Measurements from ENCODE around the gene CCDC102A.
"Not testable (repeated sequence)": the region's sequence is repeated elsewhere in the genome, so short reads cannot be mapped to it uniquely, and the experiment has no call there.

Gene CCDC102A

DNA sequence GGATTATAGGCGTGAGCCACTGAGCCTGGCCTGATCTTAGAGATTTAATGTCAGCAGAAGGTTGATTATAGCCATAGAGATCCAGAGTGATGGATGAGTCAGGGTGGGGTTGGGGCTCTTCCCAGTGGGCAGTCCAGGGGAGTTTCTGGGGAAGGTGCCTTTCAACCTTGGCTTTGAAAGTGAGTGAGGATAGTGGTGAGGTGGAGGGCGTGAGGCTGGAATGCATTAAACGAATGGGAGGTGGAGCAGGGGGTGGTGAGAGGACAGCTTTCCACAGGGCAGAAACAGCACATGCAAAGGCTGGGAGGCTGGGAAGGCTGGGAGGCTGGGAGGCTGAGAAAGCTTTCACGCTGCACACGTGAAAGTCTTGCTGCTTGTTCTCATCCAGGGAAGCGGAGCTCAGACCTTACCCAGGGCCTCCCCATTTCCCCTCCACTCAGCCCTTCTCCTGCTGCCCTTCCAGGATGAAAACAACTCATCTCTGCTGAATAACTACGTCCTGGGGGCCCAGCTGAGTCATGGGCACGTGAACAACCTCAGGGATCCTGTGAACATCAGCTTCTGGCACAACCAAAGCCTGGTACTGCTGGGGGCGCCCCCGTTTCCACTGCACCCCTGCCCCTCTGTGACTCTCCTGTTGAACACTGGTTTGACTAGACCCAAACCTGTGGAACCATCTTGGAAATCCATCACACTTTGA is 28.4 kb upstream of the CCDC102A start:
- DNase-seq: peak; percentile 33

DNA sequence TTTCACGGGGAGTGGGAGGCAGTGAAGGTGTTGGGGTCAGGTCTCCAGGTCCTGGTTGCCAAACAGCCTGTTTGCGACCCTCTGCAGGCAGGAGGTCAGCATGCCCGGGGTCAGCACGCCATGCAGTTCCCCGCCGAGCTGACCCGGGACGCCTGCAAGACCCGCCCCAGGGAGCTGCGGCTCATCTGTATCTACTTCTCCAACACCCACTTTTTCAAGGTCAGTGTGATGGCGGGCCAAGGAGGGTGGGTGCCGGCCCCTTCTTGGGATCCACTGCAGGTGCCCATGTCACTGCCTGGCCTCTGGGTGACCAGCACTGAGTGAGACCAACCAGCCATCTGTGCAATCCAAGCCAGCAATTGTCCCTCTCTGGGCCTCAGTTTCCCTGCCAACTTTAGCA is 27.4 kb upstream of the CCDC102A start:
- no peak for DNase-seq

DNA sequence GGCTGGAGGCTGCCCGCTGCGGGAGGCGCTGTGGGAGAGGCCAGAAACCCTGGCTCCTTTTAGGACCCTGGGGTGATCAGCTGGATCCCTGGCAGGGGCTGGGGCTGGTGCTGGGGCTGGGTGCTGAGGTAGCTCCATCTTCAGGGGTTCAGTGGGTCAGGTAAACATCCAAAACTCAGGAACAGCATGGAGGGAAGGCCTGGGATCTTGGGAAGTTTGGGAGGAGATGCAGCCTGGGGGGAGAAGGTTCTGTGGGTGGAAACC is 27.0 kb upstream of the CCDC102A start:
- no peak for DNase-seq

DNA sequence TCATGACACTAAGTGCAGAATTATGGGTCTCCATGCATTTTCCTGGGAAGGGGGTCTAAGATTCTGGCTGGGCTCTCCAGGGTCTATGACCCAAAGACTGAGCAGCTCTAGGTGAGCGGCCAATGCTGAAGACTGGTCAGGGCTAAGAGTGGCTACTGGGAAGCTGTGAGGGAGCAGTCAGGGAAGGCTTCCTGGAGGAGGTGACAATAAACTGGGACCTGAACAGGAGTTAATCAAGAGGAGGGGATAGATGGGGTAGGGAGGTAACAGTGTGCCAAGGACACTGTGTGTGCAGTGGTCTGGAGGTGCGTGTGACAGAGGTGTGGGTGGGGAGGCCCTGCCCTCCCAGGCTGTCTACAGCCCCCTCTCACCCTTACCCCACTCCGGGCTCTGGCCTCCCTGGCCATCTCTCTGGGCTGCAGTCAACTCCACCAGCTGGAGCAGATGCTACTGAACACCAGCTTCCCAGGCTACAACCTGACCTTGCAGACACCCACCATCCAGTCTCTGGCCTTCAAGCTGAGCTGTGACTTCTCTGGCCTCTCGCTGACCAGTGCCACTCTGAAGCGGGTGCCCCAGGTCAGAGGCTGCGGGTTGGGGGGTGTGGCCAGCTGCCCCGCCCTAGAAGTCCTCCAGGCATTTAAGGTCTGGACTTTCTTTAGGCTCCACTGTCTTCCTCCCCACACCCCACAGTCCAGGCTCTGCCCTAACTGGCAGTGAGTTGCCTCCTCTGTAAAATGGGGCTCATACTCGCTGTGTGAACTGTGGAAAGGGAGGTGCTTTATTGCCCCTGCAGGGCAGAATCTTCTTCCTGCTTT is 26.5 kb upstream of the CCDC102A start:
- DNase-seq: no peak

DNA sequence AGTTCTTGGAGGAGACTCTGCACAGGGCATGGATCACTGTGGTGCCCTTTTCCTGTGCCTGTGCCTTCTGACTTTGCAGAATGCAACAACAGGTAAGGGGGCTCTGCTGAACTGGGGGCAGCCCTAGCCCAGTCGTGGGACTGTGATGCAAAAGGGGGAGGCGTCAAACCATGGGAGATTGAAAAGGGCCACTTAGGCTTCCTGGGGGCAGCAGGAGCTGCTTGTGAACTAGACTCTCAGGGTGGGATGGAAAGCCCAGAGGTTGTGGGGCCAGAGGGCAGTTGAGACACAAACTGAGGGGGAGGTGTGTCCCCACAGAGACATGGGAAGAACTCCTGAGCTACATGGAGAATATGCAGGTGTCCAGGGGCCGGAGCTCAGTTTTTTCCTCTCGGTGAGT is 25.7 kb upstream of the CCDC102A start:
- no peak for DNase-seq

DNA sequence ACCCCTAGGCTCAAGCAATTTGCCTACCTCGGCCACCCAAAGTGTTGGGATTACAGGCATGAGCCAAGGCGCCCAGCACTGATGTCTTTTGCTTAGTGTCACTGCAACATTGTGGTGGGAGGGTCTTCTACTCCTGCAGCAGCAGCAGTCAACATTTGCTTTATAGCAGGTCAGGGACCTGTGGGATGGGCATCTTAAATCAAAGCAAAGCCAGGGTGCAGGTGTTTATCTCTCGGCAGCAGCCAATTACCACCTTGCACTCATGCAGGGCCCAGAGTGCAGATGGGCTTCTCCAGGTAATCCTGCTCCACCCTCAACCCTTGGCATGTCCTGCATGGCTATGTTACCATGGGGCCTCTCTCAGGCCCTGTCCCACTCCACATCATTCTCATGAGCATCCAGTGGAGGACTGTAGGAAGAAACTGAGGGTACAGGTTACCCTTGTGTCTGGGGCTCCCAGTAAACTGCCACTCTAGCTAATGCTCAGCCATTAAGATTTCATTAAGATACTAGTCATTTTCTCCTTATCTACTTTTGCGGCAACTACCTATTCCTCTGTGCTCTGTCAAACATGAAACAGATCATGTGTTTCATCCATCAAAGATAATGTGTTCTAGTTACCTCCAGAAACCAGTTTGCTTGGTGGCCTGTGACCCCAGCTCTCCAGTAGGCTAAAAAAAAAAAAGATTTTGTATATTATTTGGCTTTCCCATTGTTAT is 22.9 kb upstream of the CCDC102A start:
- DNase-seq: no peak

DNA sequence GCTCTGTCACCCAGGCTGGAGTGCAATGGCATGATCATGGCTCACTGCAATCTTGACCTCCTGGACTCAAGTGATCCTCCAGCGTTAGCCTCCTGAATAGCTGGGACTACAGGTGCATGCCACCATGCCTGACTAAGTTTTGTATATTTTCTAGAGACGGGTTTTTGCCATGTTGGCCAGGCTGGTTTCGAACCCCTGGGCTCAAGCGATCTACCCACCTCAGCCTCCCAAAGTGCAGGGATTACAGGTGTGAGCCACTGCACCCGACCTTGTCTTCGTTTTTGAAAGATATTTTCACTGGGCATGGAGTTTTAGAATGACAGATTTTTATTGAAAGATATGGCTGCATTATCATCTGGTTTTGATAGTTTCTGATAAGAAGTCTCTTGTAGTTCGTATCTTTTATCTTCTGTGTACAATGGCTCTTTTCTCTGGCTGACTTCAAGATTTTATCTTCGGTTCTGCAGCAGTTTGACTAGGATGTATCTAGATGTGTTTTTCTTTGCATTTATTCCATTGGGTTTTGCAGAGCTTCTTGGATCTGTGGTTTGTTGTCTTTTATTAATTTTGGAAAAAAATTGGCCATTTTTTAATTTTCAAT is 20.7 kb upstream of the CCDC102A start:
- DNase-seq: no peak

DNA sequence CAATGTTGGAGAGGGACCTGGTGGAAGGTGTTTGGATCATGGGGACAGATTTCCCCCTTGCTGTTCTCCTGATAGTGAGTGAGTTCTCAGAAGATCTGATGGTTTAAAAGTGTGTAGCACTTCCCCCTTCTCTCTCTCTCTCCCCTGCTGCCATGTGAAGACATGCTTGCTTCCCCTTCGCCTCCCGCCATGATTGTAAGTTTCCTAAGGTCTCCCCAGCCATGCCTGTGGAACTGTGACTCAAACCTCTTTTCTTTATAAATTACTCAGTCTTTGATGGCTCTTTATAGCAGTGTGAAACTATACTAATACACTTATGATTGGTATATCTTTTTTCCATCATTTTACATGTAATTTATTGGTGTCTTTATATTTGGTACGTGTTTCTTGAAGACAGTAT is 19.5 kb upstream of the CCDC102A start:
- no peak for DNase-seq

DNA sequence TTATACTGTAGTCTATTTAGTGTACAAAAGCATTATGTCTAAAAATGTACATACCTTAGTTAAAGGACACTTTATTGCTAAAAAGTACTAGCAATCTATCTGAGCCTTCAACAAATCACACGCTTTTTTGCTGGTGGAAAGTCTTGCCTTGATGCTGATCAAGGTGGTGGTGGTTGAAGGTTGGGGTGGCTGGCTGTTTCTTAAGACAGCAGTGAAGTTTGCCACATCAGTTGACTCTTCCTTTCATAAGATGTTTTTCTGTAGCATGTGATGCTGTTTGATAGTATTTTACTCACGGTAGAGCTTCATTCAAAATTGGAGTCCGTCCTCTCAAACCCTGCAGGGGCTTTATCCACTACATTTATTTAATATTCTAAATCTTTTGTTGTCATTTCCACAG is 14.7 kb upstream of the CCDC102A start:
- no peak for DNase-seq

DNA sequence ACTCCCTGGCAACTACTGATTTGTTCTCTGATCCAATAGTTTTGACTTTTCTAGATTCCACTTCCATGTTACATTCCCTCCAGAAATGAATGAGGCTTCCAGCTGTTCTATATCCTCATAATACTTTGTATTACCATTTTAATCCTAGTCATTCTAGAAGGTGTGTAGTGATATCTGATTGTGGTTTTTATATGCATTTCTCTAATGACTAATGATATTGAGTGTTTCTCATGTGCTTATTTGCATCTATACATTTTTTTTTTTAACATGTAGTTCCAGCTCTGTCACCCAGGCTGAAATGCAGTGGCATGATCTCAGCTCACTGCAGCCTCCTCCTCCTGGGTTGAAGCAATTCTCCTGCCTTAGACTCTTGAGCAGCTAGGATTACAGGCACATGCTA is 13.4 kb upstream of the CCDC102A start:
- DNase-seq: no peak

DNA sequence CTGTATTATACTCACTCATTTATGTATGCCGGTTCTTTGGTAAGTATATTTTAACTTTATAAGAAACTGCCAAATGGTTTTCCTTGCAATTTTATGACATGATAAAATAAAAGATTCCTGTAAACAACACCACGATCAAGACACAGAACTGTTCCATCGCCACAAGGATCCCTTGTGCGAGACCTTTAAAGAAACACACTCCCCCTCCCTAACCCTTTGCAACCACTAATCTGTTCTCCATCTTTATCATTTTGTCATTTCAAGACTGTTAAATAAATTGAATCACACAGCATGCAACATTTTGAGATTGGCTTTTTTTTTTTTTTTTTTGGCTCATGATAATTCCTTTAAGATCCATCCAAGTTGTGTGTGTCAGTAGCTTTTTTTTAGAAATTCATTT is 12.0 kb upstream of the CCDC102A start:
- DNase-seq: no peak

DNA sequence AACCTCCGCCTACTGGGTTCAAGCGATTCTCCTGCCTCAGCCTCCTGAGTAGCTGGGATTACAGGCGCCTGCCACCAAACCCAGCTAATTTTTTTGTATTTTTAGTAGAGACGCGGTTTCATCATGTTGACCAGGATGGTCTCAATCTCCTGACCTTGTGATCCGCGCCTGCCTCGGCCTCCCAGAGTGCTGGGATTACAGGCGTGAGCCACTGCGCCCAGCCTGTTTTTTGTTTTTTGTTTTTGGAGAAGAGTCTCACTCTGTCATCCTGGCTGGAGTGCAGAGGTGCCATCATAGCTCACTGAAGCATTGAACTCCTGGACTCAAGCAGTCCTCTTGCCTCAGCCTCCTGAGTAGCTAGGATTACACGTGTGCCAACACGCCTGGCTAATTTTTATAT is 11.2 kb upstream of the CCDC102A start:
- not testable (repeated sequence) for DNase-seq

DNA sequence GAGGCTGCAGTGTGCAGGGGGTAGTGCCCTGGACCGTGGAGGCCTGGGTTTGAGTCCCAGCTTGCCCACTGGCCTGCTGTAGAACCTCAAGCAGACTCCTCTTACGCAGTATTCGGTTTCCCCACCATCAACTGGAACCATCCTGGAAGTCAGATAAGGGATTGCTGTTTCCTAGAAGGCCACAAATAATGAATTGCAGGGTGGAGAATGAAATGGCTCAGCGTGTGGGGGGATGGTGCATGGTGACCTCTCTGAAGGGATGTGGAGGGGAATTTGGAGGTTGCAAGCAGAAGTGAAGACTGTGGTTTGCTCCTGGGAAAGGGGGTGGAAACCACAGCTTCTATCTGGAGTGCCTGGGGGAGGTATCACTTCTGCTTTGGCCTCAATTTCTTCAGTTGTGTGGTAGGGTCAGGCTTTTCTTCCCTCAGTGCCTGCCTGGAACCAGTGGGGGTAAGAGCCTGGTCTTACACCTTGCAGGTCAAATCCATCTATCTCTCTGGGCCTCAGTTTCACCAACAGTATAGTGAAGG is 7.8 kb upstream of the CCDC102A start:
- DNase-seq: no peak

DNA sequence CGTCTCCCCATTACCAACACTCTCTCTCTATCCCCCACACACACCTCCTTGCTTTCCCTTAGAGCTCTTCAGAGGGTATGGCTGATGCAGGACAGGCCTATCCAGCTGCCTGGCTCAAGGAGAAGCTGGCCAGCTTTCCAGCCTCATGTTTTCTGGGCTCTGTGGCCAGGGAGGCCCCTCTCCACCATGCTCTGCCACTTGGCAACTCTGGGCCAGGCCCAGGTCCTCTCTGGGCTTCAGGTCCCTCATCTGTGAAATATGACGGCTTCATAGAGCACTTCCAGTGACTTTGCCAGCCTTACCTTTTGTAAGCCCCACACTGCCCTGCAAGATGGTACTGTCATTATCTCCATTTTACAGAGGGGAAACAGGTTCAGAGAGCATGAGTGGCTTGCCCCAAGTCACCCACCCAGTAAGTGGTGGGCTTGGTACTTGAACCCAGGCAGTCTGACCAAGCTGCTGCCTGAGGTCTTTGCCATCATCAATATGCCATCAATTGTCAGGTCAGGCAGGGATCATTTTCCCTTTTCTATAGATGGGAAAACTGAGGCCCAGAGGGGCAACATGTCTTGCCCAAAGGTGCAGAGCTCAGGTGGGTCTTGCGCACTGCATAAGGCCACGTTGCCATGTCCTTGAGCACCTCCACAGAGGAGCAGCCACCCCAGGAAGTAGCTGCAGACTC is 5.5 kb upstream of the CCDC102A start:
- no peak for DNase-seq

DNA sequence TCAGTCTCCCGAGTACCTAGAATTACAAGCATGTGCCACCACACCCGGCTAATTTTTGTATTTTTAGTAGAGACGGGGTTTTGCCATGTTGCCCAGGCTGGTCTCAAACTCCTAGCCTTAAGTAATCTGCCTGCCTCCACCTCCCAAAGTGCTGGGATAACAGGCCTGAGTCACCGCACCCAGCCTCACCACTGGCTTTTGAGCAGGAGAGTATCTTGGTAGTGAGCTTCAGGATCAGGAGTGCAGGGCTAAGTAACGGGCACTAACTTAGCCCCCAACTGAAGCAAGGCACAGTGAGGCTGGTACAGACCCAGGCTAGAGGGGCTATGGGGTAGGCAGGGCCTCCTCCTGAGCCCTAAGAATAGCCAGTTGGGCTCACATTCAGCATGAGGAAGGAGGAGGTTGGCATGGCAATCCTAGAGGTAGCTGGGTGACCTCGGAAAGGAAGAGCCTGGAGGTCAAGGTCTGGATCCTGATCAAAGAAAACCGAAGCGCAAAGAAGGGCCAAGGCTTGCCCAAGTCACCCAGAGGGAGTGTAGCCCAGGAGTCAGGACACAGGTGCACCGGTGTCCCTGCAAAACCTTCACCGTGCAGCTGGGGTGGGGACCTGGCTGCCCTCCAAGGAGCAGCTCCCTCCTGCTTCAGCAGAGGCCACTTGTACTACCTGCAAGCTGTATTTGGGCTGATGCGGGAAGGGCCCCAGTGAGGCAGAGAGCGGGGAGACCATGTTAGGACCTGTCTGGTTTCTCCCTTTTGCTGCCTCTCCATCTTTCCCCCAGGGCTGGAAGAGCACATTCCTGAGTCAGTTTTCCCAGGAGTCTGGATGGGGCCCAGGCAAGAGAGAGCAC is 4.8 kb upstream of the CCDC102A start:
- DNase-seq: no peak

DNA sequence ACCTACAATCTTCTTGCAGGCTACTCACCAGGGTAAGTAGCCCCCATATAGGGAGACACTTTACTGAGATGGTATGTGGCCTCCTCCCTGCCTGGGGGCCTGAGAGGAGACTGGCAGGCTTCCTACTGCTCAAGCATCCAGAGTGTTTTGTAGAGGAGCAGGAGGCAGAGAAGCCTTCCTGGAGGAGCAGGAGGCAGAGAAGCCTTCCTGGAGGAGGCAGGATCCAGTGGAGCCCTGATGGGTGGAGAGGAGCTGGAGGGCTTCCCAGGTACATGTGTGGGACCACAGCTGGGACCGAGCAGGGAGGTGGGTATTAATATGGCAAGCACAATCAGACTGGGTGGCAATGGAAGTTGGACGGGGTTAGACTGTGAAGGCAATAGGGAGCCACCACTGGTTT is 4.0 kb upstream of the CCDC102A start:
- no peak for DNase-seq

DNA sequence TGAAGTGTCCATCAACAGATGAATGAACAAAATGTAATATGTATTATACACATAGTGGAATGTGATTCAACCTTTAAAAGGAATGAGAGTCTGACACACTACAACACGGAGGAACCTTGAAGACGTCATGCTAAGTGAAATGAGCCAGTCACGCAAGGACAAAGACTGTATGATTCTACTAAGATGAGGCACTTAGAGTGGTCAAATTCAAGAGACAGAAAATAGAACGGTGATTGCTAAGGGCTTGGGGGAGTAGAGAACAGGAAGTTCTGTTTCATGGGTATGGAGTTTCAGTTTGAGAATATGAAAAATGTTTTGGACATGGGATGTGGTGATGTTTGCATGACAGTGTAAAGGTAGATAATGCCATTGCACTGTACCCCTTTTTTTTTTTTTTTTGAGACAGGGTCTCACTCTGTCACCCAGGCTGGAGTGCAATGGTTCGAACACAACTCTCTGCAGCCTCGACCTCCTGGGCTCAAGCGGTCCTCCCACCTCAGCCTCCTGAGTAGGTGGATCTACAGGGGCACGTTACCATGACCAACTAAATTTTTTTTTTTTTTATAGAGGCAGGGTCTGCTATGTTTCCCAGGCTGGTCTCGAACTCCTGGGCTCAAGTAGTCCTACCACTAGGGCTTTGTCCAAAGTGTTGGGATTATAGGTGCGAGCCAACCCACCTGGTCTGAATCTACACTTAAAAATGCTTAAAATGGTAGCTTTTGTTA is 2.9 kb upstream of the CCDC102A start:
- no peak for DNase-seq

DNA sequence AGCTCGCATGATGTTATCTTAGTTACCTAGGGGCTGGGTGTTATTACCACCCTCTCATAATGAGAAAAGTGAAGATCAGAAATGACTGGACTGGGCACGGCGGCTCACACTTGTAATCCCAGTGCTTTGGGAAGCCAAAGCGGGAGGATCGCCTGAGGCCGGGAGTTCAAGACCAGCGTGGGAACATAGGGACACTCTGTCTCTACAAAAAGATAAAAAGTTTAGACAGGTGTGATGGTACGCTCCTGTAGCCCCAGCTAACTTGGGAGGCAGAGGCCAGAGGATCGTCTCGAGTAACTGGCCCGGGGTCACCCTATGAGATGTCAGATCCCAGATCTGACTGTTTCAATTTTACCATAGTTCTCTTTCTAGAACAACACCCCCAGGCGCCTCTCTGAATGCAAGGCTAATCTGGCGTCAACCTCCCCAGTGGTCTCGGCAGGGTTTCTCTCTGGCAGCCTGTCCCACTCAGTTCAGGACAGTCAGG is 1.9 kb upstream of the CCDC102A start:
- DNase-seq: no peak

DNA sequence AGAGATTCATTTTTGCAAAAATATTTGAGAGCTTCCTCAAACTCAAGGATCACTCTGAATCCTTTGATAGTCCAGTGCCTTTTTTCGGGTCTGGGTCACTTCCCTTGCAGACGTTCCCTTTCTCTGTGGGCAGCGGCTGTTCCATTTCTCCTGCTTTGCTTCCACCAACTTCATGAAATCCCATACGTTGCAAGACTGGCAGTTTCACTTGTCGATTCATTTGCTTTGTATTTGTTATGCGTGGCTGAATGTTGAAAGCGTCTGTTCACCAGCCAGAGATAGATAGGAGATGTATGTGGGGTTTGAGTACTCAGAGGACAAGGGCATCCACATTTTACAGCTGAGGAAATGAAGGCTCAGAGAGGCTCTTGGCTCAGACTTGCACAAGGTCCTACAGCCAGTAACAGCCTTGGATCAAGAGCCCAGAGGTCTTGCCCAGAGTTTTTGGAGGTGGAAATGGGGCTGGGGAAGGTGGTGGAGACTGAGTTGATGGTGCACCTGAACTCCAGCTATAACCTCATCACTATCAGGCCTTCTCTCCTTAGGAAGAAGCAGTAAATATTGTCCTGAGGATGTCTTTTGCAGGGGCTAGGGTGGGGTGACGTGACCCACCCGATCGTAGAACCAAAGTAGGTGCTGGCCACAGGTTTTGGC is 1.3 kb upstream of the CCDC102A start:
- no peak for DNase-seq

DNA sequence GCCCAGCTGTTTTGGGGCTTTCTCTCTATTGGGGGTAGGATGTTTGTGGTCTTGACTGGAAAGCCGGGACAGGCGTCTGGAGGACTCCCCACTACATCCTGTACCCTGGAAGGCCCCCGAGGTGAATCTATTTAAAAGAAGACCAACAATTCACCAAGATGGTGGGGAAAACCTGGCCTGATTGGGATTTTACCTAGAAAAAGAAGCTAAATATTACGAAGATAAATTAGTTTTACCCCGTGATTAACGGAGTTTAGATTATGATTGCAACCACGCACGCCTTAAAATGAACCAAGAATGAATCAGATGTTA is 779 bp upstream of the CCDC102A start:
- no peak for DNase-seq
